Pancreas (tissue), 10 donors: ENCODE results near the gene FAM111A. TPM values are rescaled to one million over a fixed set of nuclear protein-coding genes. Genes with fewer than 3 reads are reported as not detected.
"Not testable (repeated sequence)": the region's sequence is repeated elsewhere in the genome, so short reads cannot be mapped to it uniquely, and the experiment has no call there.

ENCODE experiments used
- ATAC-seq, 4 donors: fragments of 200-7000 bp; cut with Tn5 transposase; one replicate each; pipeline versions ENCODE4 v1.8.0 to v1.9.1; 2020; ENCODE audit warnings: mild to moderate bottlenecking in 4 of 4, moderate library complexity in 4 of 4
- DNase-seq, 6 donors: peaks; one replicate each; pipeline ENCODE4 v3.0.0-alpha.2; 2020
- FAIRE-seq: peaks from 2 replicates; lab custom pipeline; 2012; peaks lifted over from hg19 to GRCh38; lab: Jason Lieb, UNC
- H3K27ac ChIP-seq, 4 donors: fragments of 200-600 bp; sonication (generic); 1 replicate in 3 of 4; 2 replicates in 1 of 4; pipeline versions ENCODE4 v1.5.0 to v1.8.0; 2020
- H3K27me3 ChIP-seq, 4 donors: fragments of 200-600 bp; one replicate each; pipeline ENCODE4 v1.8.0; 2021
- H3K36me3 ChIP-seq, 3 donors: fragments of 200-600 bp; sonication (generic) in 1 of 3; one replicate each; pipeline versions ENCODE4 v1.5.0 to v1.8.0; 2020 to 2021
- H3K4me1 ChIP-seq, 3 donors: fragments of 200-600 bp; one replicate each; pipeline ENCODE4 v1.8.0; 2021
- H3K4me3 ChIP-seq, 4 donors: fragments of 200-600 bp; sonication (generic) in 2 of 4; one replicate each; pipeline versions ENCODE4 v1.5.0 to v1.8.0; 2020 to 2021
- H3K9me3 ChIP-seq, 4 donors: fragments of 200-600 bp; one replicate each; pipeline ENCODE4 v1.8.0; 2021
- CTCF ChIP-seq, 4 donors: fragments of 200-600 bp; sonication (generic) in 3 of 4; IDR thresholded peaks; one replicate each; pipeline versions ENCODE4 v1.5.0 to v1.8.0; 2021; ENCODE audit warnings: antibody characterized with exemption in 4 of 4
- WGBS, 2 donors: extraction: QIAGEN DNeasy Blood & Tissue Kit; methylation state at CpG; one replicate each; pipeline ENCODE4 v1.1.7; 2013; 5-methylcytosine and 5-hydroxymethylcytosine counted together
- intact Hi-C, 3 donors: fragments of 100-400 bp; cut with DNase I; formaldehyde crosslinking; loops; one replicate each; pipeline versions ENCODE4 v1.11.1 to v1.14.2; 2022
- polyA plus RNA-seq, 2 donors: library from polyadenylated mRNA; stranded (reverse); fragments of 200-250 nt; gene quantifications; one replicate each; pipeline ENCODE4 v1.2.3, GENCODE V29; 2013
- total RNA-seq, 6 donors: library from RNA; stranded (reverse); fragmentation: NEBNext Ultra II Directional in 4 of 6; extraction: Animal tissue kit (Norgen Biotek cat#: 25700) in 4 of 6; gene quantifications; one replicate each; pipeline versions ENCODE4 v1.2.1 to v1.2.4, GENCODE V29; 2021 to 2023
- donor health status: healthy with polysubstance abuse.
- donor health status: DM: no; HTN: no; CAD: no; lungs with moderate emphysema.
- donor health status: DM: no; HTN: no; CAD: no.
- donor health status: control.
- donor health status: control.
- donor health status: Bipolar disorder and iron deficiency.
- donor health status: DM: yes; HTN: yes; CAD: no.
- donor health status: DM: no; HTN: no; CAD: no.
- donor health status: DM: no; HTN: no; CAD: no.
- donor health status: DM: yes; HTN: yes; CAD: no.

FAM111A gene
- total and polyA plus RNA-seq, 8 donors = 3.9 to 25.1 (median 9.9) TPM

- H3K4me3 ChIP-seq = peak overlapping the region in 2 of 4 donors; percentile 22 to 37
- H3K36me3 ChIP-seq = no peaks in the 10 kb centered on the region
- ATAC-seq (peak; percentile 37 to 62 (median 52)), FAIRE-seq (no peak), DNase-seq (peak; percentile 32 to 72 (median 56))
- peak in 1 of 4 donors; percentile 14 for TF ChIP-seq CTCF (IDR thresholded peaks at IDR 0.05)
- 8% methylated on average over 23 of the region's 23 CpGs for WGBS, 2 donors
- intact Hi-C loops = no loop called here
- H3K4me1 ChIP-seq = peaks cover 0 to 5% (median 4%) of the 10 kb centered on the region in 3 donors
- peaks cover 0 to 3% (median 0%) of the 10 kb centered on the region in 4 donors for H3K27me3 ChIP-seq
- H3K27ac ChIP-seq = no peak overlapping the region
- no peaks in the 10 kb centered on the region for H3K9me3 ChIP-seq
These were observed 40.3 kb upstream of the FAM111A start for GRCh38 chr11:59102259-59102765.

- Histone ChIP-seq H3K27ac (no peak within 1 kb of the TSS), H3K36me3 (no peaks in the 10 kb centered on the region), H3K9me3 (no peaks in the 10 kb centered on the region), H3K27me3 (no peaks in the 10 kb centered on the region), H3K4me1 (peaks cover 0 to 5% (median 4%) of the 10 kb centered on the region in 3 donors), H3K4me3 (peak within 1 kb of the TSS; percentile 1 to 60 (median 44))
- TF ChIP-seq CTCF (IDR thresholded peaks at IDR 0.05) = no peak
- no peak for FAIRE-seq
- ATAC-seq = peak; percentile 96 to 98 (median 96)
- DNase-seq = peak; percentile 78 to 87 (median 82)
- 0 to 1% methylated on average over 63 to 64 of the region's 64 CpGs for WGBS, 2 donors
- intact Hi-C loops = no loop called here
These were observed 36.0 kb upstream of the FAM111A start, which contains the start of gene FAM111B for GRCh38 chr11:59106363-59107336. Gene FAM111B, plus strand, starts transcription at chr11:59107237. Its CDS starts 2,389 bp downstream, at chr11:59109626.

- DNase-seq, intact Hi-C loops, H3K27me3 ChIP-seq, H3K36me3 ChIP-seq, ATAC-seq, H3K27ac ChIP-seq, FAIRE-seq, H3K4me1 ChIP-seq, H3K9me3 ChIP-seq: not testable (repeated sequence)
- 27 to 29% methylated on average over 10 of the region's 10 CpGs for WGBS, 2 donors
- peak overlapping the region in 1 of 4 donors; percentile 60 for H3K4me3 ChIP-seq
These were observed 34.9 kb upstream of the FAM111A start for GRCh38 chr11:59107721-59108120.

GRCh38 chr11:59112494-59112893, 30.2 kb upstream of the FAM111A start:
- Histone ChIP-seq H3K4me1 (no peaks in the 10 kb centered on the region), H3K27ac (no peak overlapping the region), H3K9me3 (no peaks in the 10 kb centered on the region), H3K27me3 (peaks cover 0 to 3% (median 0%) of the 10 kb centered on the region in 4 donors), H3K36me3 (no peaks in the 10 kb centered on the region), H3K4me3 (no peak overlapping the region)
- ATAC-seq (no peak), FAIRE-seq (no peak), DNase-seq (no peak)
- 83 to 85% methylated on average over 2 of the region's 2 CpGs for WGBS, 2 donors
- intact Hi-C loops = no loop called here
- TF ChIP-seq CTCF (IDR thresholded peaks at IDR 0.05) = no peak

- H3K4me1 ChIP-seq = no peaks in the 10 kb centered on the region
- H3K4me3 ChIP-seq = no peak overlapping the region
- DNase-seq (no peak), ATAC-seq (no peak), FAIRE-seq (no peak)
- H3K27ac ChIP-seq = no peak overlapping the region
- H3K27me3 ChIP-seq = peaks cover 0 to 3% (median 0%) of the 10 kb centered on the region in 4 donors
- no peak for TF ChIP-seq CTCF (IDR thresholded peaks at IDR 0.05)
- 98 to 99% methylated on average over 3 of the region's 3 CpGs for WGBS, 2 donors
- no peaks in the 10 kb centered on the region for H3K36me3 ChIP-seq
- no peaks in the 10 kb centered on the region for H3K9me3 ChIP-seq
- intact Hi-C loops = no loop called here
These were observed 28.3 kb upstream of the FAM111A start for GRCh38 chr11:59114344-59114743.
